Smooth muscle cell (in vitro differentiated cells): ENCODE data around the gene DCST1. TPM values are rescaled to one million over a fixed set of nuclear protein-coding genes. Genes with fewer than 3 reads are reported as not detected.

Experiments
- DNase-seq: peaks from one replicate; lab custom pipeline; 2025; ENCODE audit not compliant: unreplicated experiment; lab: John Stamatoyannopoulos, UW
- H2AFZ ChIP-seq: fragments of 200-600 bp; sonication (generic); 2 replicates; pipeline ENCODE4 v1.6.0; 2016; ENCODE audit warnings: antibody characterized with exemption, low read depth, mild to moderate bottlenecking
- H3F3A ChIP-seq: fragments of 200-600 bp; sonication (generic); 2 replicates; pipeline ENCODE4 v1.6.0; 2017; ENCODE audit warnings: antibody characterized with exemption, low read depth
- H3K27ac ChIP-seq: fragments of 200-600 bp; sonication (generic); 2 replicates; pipeline ENCODE4 v1.5.1; 2016; ENCODE audit warnings: low read depth, mild to moderate bottlenecking
- H3K27me3 ChIP-seq: fragments of 200-600 bp; sonication (generic); 2 replicates; pipeline ENCODE4 v1.6.1; 2016; ENCODE audit warnings: low read depth, mild to moderate bottlenecking
- H3K36me3 ChIP-seq: fragments of 200-600 bp; sonication (generic); 2 replicates; pipeline ENCODE4 v1.5.1; 2016; ENCODE audit warnings: low read depth
- H3K4me1 ChIP-seq: fragments of 200-600 bp; sonication (generic); 2 replicates; pipeline ENCODE4 v1.5.1; 2016; ENCODE audit warnings: low read depth
- H3K4me2 ChIP-seq: fragments of 200-600 bp; sonication (generic); 2 replicates; pipeline ENCODE4 v1.6.0; 2016; ENCODE audit warnings: mild to moderate bottlenecking
- H3K4me3 ChIP-seq: fragments of 200-600 bp; sonication (generic); 2 replicates; pipeline ENCODE4 v1.5.1; 2016; ENCODE audit warnings: mild to moderate bottlenecking
- H3K79me2 ChIP-seq: fragments of 200-600 bp; sonication (generic); 2 replicates; pipeline ENCODE4 v1.6.0; 2016; ENCODE audit warnings: low read depth, mild to moderate bottlenecking
- H3K9ac ChIP-seq: fragments of 200-600 bp; sonication (generic); 2 replicates; pipeline ENCODE4 v1.6.0; 2016; ENCODE audit warnings: low read depth
- H3K9me3 ChIP-seq: fragments of 200-600 bp; sonication (generic); replicated peaks from 2 replicates; pipeline ENCODE4 v1.5.1; 2016; ENCODE audit warnings: low read depth
- H4K20me1 ChIP-seq: fragments of 200-600 bp; sonication (generic); 2 replicates; pipeline ENCODE4 v1.6.0; 2016; ENCODE audit warnings: low read depth
- CTCF ChIP-seq: fragments of 200-600 bp; sonication (generic); IDR thresholded peaks from 2 replicates; pipeline ENCODE4 v1.5.1; 2017; ENCODE audit warnings: borderline replicate concordance, mild to moderate bottlenecking, antibody characterized with exemption; ENCODE audit not compliant: insufficient read depth, poor library complexity, severe bottlenecking
- WGBS: methylation state at CpG from one replicate; pipeline ENCODE4 v1.1.7; 2016; ENCODE audit warnings: low lambda C conversion rate; 5-methylcytosine and 5-hydroxymethylcytosine counted together
- polyA plus RNA-seq: library from polyadenylated mRNA; unstranded; fragments of >200 nt; fragmentation: Nextera tagmentation; extraction: Ambion mirVana; gene quantifications from 2 replicates; pipeline ENCODE4 v1.2.1, GENCODE V29; 2016
- total RNA-seq: library from RNA; depleted of rRNA; stranded (reverse); fragments of >200 nt; gene quantifications from 2 replicates; pipeline ENCODE4 v1.2.3, GENCODE V29; 2014

Gene DCST1
- total and polyA plus RNA-seq, 2 experiments from 2014 or later: not detected

GRCh38 chr1:155064111-155064831 lies 30.6 kb downstream of the DCST1 start:
- Histone ChIP-seq H3K4me1 (peaks cover 21% of the 10 kb centered on the region), H3K27me3 (no peaks in the 10 kb centered on the region), H3K4me3 (peak overlapping the region; percentile 99), H3F3A (no peaks in the 10 kb centered on the region), H3K9me3 (no peaks in the 10 kb centered on the region), H4K20me1 (peaks cover 35% of the 10 kb centered on the region), H3K79me2 (peaks cover 12% of the 10 kb centered on the region), H3K9ac (peak overlapping the region; percentile 90), H3K36me3 (no peaks in the 10 kb centered on the region), H3K4me2 (peak overlapping the region; percentile 99), H3K27ac (no peak overlapping the region), H2AFZ (peak overlapping the region; percentile 86)
- no peak for DNase-seq
- TF ChIP-seq CTCF: no peak
- 9% methylated on average over 10 of the region's 14 CpGs for WGBS

- peaks cover 21% of the 10 kb centered on the region for H3K4me1 ChIP-seq
- H3K9me3 ChIP-seq: no peaks in the 10 kb centered on the region
- no peaks in the 10 kb centered on the region for H3K36me3 ChIP-seq
- DNase-seq: no peak
- peak overlapping the region; percentile 99 for H3K4me2 ChIP-seq
- H3K4me3 ChIP-seq: peak overlapping the region; percentile 99
- no peak overlapping the region for H2AFZ ChIP-seq
- 61% methylated on average over 5 of the region's 5 CpGs for WGBS
- no peaks in the 10 kb centered on the region for H3K27me3 ChIP-seq
- H3F3A ChIP-seq: no peaks in the 10 kb centered on the region
- TF ChIP-seq CTCF: no peak
- H3K9ac ChIP-seq: no peak overlapping the region
- no peak overlapping the region for H3K27ac ChIP-seq
- peaks cover 40% of the 10 kb centered on the region for H4K20me1 ChIP-seq
- peaks cover 12% of the 10 kb centered on the region for H3K79me2 ChIP-seq
These were observed 31.3 kb downstream of the DCST1 start for GRCh38 chr1:155064832-155065429.

- H3K36me3 ChIP-seq: no peaks in the 10 kb centered on the region
- H3K27me3 ChIP-seq: peaks cover 2% of the 10 kb centered on the region
- no peak for DNase-seq
- no peaks in the 10 kb centered on the region for H3F3A ChIP-seq
- H3K79me2 ChIP-seq: peaks cover 12% of the 10 kb centered on the region
- H3K4me3 ChIP-seq: no peak overlapping the region
- no peaks in the 10 kb centered on the region for H3K9me3 ChIP-seq
- no peak overlapping the region for H3K27ac ChIP-seq
- H3K4me2 ChIP-seq: no peak overlapping the region
- no peak overlapping the region for H3K9ac ChIP-seq
- no peak overlapping the region for H2AFZ ChIP-seq
- H3K4me1 ChIP-seq: peaks cover 32% of the 10 kb centered on the region
- TF ChIP-seq CTCF: no peak
- WGBS: 96% methylated on average over 8 of the region's 8 CpGs
- peaks cover 40% of the 10 kb centered on the region for H4K20me1 ChIP-seq
These were observed 33.2 kb downstream of the DCST1 start for GRCh38 chr1:155066777-155067176.
